Fibroblast of peridontal ligament (primary cell): ENCODE measurements around the gene RNF14.
A peak's percentile ranks its signal among the peaks of the same experiment; 100 is the strongest.
"Not testable (repeated sequence)": the region's sequence is repeated elsewhere in the genome, so short reads cannot be mapped to it uniquely, and the experiment has no call there.

Source experiments
- DNase-seq: peaks from one replicate; pipeline ENCODE4 v3.0.0-alpha.2; 2010; ENCODE audit errors: extremely low read depth

The RNF14 gene

GRCh38 chr5:142015781-142016533 lies 47.1 kb downstream of the RNF14 start:
- DNase-seq = peak; percentile 22

- DNase-seq = no peak
Measured at GRCh38 chr5:142016556-142016955, 47.7 kb downstream of the RNF14 start.

- DNase-seq = peak; percentile 93
Measured at GRCh38 chr5:142017832-142018427, 49.0 kb downstream of the RNF14 start.

GRCh38 chr5:142020122-142020659 lies 51.3 kb downstream of the RNF14 start:
- DNase-seq = no peak

- no peak for DNase-seq
Measured at GRCh38 chr5:142023836-142024235, 54.9 kb downstream of the RNF14 start.

GRCh38 chr5:142024771-142025304 lies 55.9 kb downstream of the RNF14 start:
- DNase-seq = peak; percentile 74

- no peak for DNase-seq
Measured at GRCh38 chr5:142025637-142026036, 56.7 kb downstream of the RNF14 start.

GRCh38 chr5:142032150-142032549 lies 63.2 kb downstream of the RNF14 start:
- no peak for DNase-seq

- peak; percentile 14 for DNase-seq
Measured at GRCh38 chr5:142032747-142033631, 64.1 kb downstream of the RNF14 start.

- DNase-seq = not testable (repeated sequence)
Measured at GRCh38 chr5:142033632-142034567, 65.0 kb downstream of the RNF14 start.

- no peak for DNase-seq
Measured at GRCh38 chr5:142034994-142035393, 66.1 kb downstream of the RNF14 start.

GRCh38 chr5:142036918-142037317 lies 68.0 kb downstream of the RNF14 start:
- DNase-seq = no peak

- DNase-seq = not testable (repeated sequence)
Measured at GRCh38 chr5:142037599-142037998, 68.7 kb downstream of the RNF14 start.

- no peak for DNase-seq
Measured at GRCh38 chr5:142038735-142039134, 69.8 kb downstream of the RNF14 start.
